ENCODE data around the gene FKBP3. TPM values are rescaled to one million over a fixed set of nuclear protein-coding genes. Genes with fewer than 3 reads are reported as not detected.

The FKBP3 gene
- total RNA-seq, 1 experiment from 2014 or later: 53.5 TPM

DNA sequence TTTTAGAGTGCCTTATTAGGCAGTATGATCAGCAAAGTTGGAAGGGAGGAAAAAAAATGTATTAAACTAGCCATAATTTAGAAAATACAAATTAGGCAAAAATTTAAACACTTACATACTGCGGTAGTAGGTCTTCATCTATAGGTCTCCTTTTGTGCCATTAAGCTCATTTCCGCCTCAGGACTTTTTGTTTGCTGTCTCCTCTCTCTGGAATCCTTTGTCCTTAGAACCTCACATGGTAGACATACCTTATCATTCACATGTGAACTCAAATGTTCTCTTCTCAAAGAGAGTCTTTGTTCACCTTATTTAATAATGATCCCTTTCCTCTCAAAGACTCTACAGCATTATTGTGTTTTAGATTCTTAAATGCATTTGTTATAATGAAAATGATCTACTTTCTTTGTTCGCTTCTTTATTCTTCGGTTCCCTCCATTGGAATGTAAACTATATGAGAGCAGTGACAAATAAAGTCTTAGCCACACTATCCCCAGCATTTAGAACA, 16.2 kb upstream of the FKBP3 start:
- TF ChIP-seq EZH2 (IDR thresholded peaks at IDR 0.05; ENCODE audit: low read depth): no peak
- TF ChIP-seq, protein P1, sequence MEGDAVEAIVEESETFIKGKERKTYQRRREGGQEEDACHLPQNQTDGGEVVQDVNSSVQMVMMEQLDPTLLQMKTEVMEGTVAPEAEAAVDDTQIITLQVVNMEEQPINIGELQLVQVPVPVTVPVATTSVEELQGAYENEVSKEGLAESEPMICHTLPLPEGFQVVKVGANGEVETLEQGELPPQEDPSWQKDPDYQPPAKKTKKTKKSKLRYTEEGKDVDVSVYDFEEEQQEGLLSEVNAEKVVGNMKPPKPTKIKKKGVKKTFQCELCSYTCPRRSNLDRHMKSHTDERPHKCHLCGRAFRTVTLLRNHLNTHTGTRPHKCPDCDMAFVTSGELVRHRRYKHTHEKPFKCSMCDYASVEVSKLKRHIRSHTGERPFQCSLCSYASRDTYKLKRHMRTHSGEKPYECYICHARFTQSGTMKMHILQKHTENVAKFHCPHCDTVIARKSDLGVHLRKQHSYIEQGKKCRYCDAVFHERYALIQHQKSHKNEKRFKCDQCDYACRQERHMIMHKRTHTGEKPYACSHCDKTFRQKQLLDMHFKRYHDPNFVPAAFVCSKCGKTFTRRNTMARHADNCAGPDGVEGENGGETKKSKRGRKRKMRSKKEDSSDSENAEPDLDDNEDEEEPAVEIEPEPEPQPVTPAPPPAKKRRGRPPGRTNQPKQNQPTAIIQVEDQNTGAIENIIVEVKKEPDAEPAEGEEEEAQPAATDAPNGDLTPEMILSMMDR (conservative IDR thresholded peaks at IDR 0.05): no peak
- no peaks in the 10 kb centered on the region for H4K20me1 ChIP-seq (ENCODE audit: insufficient read depth)
- peaks cover 13% of the 10 kb centered on the region for H3K79me2 ChIP-seq (ENCODE audit: low read depth)
- no peaks in the 10 kb centered on the region for H3K27me3 ChIP-seq (ENCODE audit: insufficient read depth, low read depth)
- intact Hi-C loops (cut with micrococcal nuclease; ENCODE audit: unreplicated experiment): no loop called here
- H3K4me3 ChIP-seq: no peak overlapping the region
- H3K9me3 ChIP-seq (ENCODE audit: insufficient read depth, low read depth): no peaks in the 10 kb centered on the region
- H3F3A ChIP-seq (ENCODE audit: insufficient read depth, low read depth): no peaks in the 10 kb centered on the region
- no peak for DNase-seq
- H3K4me1 ChIP-seq (replicated peaks; ENCODE audit: insufficient read depth): no peaks in the 10 kb centered on the region
- H3K4me2 ChIP-seq: no peak overlapping the region
- no peak overlapping the region for H3K27ac ChIP-seq
- no TSS peak for BruUV-seq (replicated peaks)
- POLR2A ChIA-PET (ENCODE audit: unreplicated experiment): no interaction called here
- no peaks in the 10 kb centered on the region for H3K9me2 ChIP-seq (ENCODE audit: insufficient read depth)
- H3K36me3 ChIP-seq (ENCODE audit: low read depth): no peaks in the 10 kb centered on the region
- CTCF ChIA-PET: no interaction called here
- H2AFZ ChIP-seq: no peak overlapping the region

DNA sequence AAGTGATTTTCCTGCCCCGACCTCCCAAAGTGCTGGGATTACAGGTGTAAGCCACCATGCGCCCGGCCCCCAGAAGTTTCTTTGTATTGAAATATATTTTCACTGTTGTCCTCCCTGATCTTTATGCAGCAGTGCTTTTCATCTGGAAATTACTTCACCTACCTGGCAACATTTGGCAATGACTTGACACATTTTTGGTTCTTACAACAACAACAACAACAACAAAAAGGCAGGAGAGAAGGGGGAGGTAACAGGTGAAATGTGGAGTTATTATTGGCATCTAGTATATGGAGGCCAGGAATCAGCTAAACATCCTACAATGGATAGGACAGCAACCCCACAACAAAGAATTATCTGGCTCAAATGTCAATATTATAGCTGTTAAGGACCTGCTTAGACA, 15.3 kb upstream of the FKBP3 start:
- no peak overlapping the region for H2AFZ ChIP-seq
- H3K9me2 ChIP-seq (ENCODE audit: insufficient read depth): no peaks in the 10 kb centered on the region
- POLR2A ChIA-PET (ENCODE audit: unreplicated experiment): no interaction called here
- no peak for DNase-seq
- no peaks in the 10 kb centered on the region for H3K9me3 ChIP-seq (ENCODE audit: insufficient read depth, low read depth)
- H3F3A ChIP-seq (ENCODE audit: insufficient read depth, low read depth): no peaks in the 10 kb centered on the region
- no peaks in the 10 kb centered on the region for H3K36me3 ChIP-seq (ENCODE audit: low read depth)
- H3K4me3 ChIP-seq: no peak overlapping the region
- H3K27ac ChIP-seq: no peak overlapping the region
- no peak overlapping the region for H3K4me2 ChIP-seq
- TF ChIP-seq, protein P1 (conservative IDR thresholded peaks at IDR 0.05): no peak
- no peak for TF ChIP-seq EZH2 (IDR thresholded peaks at IDR 0.05; ENCODE audit: low read depth)
- H3K4me1 ChIP-seq (replicated peaks; ENCODE audit: insufficient read depth): no peaks in the 10 kb centered on the region
- H3K27me3 ChIP-seq (ENCODE audit: insufficient read depth, low read depth): no peaks in the 10 kb centered on the region
- peaks cover 13% of the 10 kb centered on the region for H3K79me2 ChIP-seq (ENCODE audit: low read depth)
- intact Hi-C loops (cut with micrococcal nuclease; ENCODE audit: unreplicated experiment): no loop called here
- CTCF ChIA-PET: no interaction called here
- BruUV-seq (replicated peaks): no TSS peak
- H4K20me1 ChIP-seq (ENCODE audit: insufficient read depth): no peaks in the 10 kb centered on the region

GRCh38 chr14:45145214-45145613, 10.9 kb upstream of the FKBP3 start:
- ChIA-PET POLR2A (ENCODE audit: unreplicated experiment) (no interaction called here), CTCF (no interaction called here)
- H3K4me1 ChIP-seq (replicated peaks; ENCODE audit: insufficient read depth): no peaks in the 10 kb centered on the region
- H3K4me3 ChIP-seq: no peak overlapping the region
- no peaks in the 10 kb centered on the region for H4K20me1 ChIP-seq (ENCODE audit: insufficient read depth)
- H2AFZ ChIP-seq: no peak overlapping the region
- intact Hi-C loops (cut with micrococcal nuclease; ENCODE audit: unreplicated experiment): no loop called here
- no peaks in the 10 kb centered on the region for H3K9me2 ChIP-seq (ENCODE audit: insufficient read depth)
- no peak for DNase-seq
- H3F3A ChIP-seq (ENCODE audit: insufficient read depth, low read depth): no peaks in the 10 kb centered on the region
- BruUV-seq (replicated peaks): no TSS peak
- no peaks in the 10 kb centered on the region for H3K27me3 ChIP-seq (ENCODE audit: insufficient read depth, low read depth)
- H3K27ac ChIP-seq: no peak overlapping the region
- TF ChIP-seq, protein P1 (conservative IDR thresholded peaks at IDR 0.05): no peak
- TF ChIP-seq EZH2 (IDR thresholded peaks at IDR 0.05; ENCODE audit: low read depth): no peak
- peaks cover 21% of the 10 kb centered on the region for H3K79me2 ChIP-seq (ENCODE audit: low read depth)
- no peaks in the 10 kb centered on the region for H3K36me3 ChIP-seq (ENCODE audit: low read depth)
- no peak overlapping the region for H3K4me2 ChIP-seq
- no peaks in the 10 kb centered on the region for H3K9me3 ChIP-seq (ENCODE audit: insufficient read depth, low read depth)
